IMR-90 (cell line): ENCODE data around the gene DDX54.

Source experiments
- BHLHE40 ChIP-seq: fragments of 150-350 bp; IDR thresholded peaks from 2 replicates; pipeline ENCODE4 v1.6.1; 2016; ENCODE audit warnings: mild to moderate bottlenecking, low read depth, low read length
- CEBPB ChIP-seq: IDR thresholded peaks from 2 replicates; pipeline ENCODE4 v1.6.1; 2012; ENCODE audit warnings: low read depth, low read length, improper control_type of control experiment
- CHD1 ChIP-seq: IDR thresholded peaks from 2 replicates; pipeline ENCODE4 v1.6.1; 2012; ENCODE audit warnings: low read depth, low read length, improper control_type of control experiment
- CTCF ChIP-seq: conservative IDR thresholded peaks from 2 replicates; pipeline ENCODE4 v1.5.1; 2012; ENCODE audit warnings: mild to moderate bottlenecking, low read depth, low read length, improper control_type of control experiment
- ELK1 ChIP-seq: fragments of 150-350 bp; IDR thresholded peaks from 2 replicates; pipeline ENCODE4 v1.6.1; 2016; ENCODE audit warnings: low read depth, mild to moderate bottlenecking, low read length, moderate library complexity, borderline replicate concordance
- FOS ChIP-seq: fragments of 150-350 bp; IDR thresholded peaks from 2 replicates; pipeline ENCODE4 v1.6.1; 2016; ENCODE audit warnings: low read depth, low read length
- MAZ ChIP-seq: IDR thresholded peaks from 2 replicates; pipeline ENCODE4 v1.6.1; 2012; ENCODE audit warnings: low read depth, mild to moderate bottlenecking, low read length, improper control_type of control experiment, moderate library complexity, borderline replicate concordance
- MXI1 ChIP-seq: IDR thresholded peaks from 2 replicates; pipeline ENCODE4 v1.6.1; 2012; ENCODE audit warnings: low read depth, mild to moderate bottlenecking, low read length, moderate library complexity, borderline replicate concordance
- POLR2A ChIP-seq: IDR thresholded peaks from 2 replicates; pipeline ENCODE4 v1.6.1; 2012; ENCODE audit warnings: mild to moderate bottlenecking, low read depth, low read length
- RAD21 ChIP-seq: IDR thresholded peaks from 2 replicates; pipeline ENCODE4 v1.6.1; 2012; ENCODE audit warnings: low read length, improper control_type of control experiment
- RFX5 ChIP-seq: IDR thresholded peaks from 2 replicates; pipeline ENCODE4 v1.8.0; 2012; ENCODE audit warnings: low read depth, mild to moderate bottlenecking, low read length, moderate library complexity
- SMC3 ChIP-seq: fragments of 150-350 bp; IDR thresholded peaks from 2 replicates; pipeline ENCODE4 v1.6.1; 2016; ENCODE audit warnings: low read depth, mild to moderate bottlenecking, antibody characterized with exemption, low read length, moderate library complexity
- USF2 ChIP-seq: fragments of 150-350 bp; IDR thresholded peaks from 2 replicates; pipeline ENCODE4 v1.6.1; 2017; ENCODE audit warnings: mild to moderate bottlenecking, antibody characterized with exemption, low read length, low read depth

GRCh38 chr12:113136128-113136989 is 48.9 kb downstream of the DDX54 start:
- TF ChIP-seq CTCF (no peak), POLR2A (no peak), USF2 (no peak), CHD1 (no peak), MAZ (no peak), SMC3 (no peak), FOS (no peak), RFX5 (no peak), RAD21 (no peak), BHLHE40 (no peak), CEBPB (no peak), ELK1 (no peak), MXI1 (no peak)
